Measurements from ENCODE around the gene GOLGA3.

- TF ChIP-seq TAF1 (IDR thresholded peaks at IDR 0.05; ENCODE audit: borderline replicate concordance, insufficient read depth, low read length) (0 out of 2 replicates have a peak, but pooled peaks have one; percentile 4), SIN3A (IDR thresholded peaks at IDR 0.05; ENCODE audit: borderline replicate concordance, insufficient read depth, low read length) (no peak), POLR2AphosphoS5 (IDR thresholded peaks at IDR 0.05; ENCODE audit: low read depth, low read length) (no peak), FOXP2 (optimal IDR thresholded peaks at IDR 0.05; ENCODE audit: borderline replicate concordance, extremely low read depth, extremely low read length, insufficient read depth) (peak; percentile 52)
- TF ChIP-seq, protein P1, sequence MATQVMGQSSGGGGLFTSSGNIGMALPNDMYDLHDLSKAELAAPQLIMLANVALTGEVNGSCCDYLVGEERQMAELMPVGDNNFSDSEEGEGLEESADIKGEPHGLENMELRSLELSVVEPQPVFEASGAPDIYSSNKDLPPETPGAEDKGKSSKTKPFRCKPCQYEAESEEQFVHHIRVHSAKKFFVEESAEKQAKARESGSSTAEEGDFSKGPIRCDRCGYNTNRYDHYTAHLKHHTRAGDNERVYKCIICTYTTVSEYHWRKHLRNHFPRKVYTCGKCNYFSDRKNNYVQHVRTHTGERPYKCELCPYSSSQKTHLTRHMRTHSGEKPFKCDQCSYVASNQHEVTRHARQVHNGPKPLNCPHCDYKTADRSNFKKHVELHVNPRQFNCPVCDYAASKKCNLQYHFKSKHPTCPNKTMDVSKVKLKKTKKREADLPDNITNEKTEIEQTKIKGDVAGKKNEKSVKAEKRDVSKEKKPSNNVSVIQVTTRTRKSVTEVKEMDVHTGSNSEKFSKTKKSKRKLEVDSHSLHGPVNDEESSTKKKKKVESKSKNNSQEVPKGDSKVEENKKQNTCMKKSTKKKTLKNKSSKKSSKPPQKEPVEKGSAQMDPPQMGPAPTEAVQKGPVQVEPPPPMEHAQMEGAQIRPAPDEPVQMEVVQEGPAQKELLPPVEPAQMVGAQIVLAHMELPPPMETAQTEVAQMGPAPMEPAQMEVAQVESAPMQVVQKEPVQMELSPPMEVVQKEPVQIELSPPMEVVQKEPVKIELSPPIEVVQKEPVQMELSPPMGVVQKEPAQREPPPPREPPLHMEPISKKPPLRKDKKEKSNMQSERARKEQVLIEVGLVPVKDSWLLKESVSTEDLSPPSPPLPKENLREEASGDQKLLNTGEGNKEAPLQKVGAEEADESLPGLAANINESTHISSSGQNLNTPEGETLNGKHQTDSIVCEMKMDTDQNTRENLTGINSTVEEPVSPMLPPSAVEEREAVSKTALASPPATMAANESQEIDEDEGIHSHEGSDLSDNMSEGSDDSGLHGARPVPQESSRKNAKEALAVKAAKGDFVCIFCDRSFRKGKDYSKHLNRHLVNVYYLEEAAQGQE (IDR thresholded peaks at IDR 0.05; ENCODE audit: insufficient read depth in 1 of 2, low read depth in 2 of 2, low read length in 2 of 2): no peak
These were observed 67.4 kb downstream of the GOLGA3 start, which contains the start of gene ANKLE2 for GRCh38 chr12:132761032-132761920.

Data from PFSK-1 (cell line).